Endothelial cell of hepatic sinusoid (primary cell): Measurements from ENCODE around the gene TRIM58.

Experiments
- in situ Hi-C: cut with HindIII; loops from 2 replicates; pipeline ENCODE4 v1.10.0; 2017; ENCODE audit warnings: low sequenced_read_pairs

The TRIM58 gene, protein sequence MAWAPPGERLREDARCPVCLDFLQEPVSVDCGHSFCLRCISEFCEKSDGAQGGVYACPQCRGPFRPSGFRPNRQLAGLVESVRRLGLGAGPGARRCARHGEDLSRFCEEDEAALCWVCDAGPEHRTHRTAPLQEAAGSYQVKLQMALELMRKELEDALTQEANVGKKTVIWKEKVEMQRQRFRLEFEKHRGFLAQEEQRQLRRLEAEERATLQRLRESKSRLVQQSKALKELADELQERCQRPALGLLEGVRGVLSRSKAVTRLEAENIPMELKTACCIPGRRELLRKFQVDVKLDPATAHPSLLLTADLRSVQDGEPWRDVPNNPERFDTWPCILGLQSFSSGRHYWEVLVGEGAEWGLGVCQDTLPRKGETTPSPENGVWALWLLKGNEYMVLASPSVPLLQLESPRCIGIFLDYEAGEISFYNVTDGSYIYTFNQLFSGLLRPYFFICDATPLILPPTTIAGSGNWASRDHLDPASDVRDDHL

DNA sequence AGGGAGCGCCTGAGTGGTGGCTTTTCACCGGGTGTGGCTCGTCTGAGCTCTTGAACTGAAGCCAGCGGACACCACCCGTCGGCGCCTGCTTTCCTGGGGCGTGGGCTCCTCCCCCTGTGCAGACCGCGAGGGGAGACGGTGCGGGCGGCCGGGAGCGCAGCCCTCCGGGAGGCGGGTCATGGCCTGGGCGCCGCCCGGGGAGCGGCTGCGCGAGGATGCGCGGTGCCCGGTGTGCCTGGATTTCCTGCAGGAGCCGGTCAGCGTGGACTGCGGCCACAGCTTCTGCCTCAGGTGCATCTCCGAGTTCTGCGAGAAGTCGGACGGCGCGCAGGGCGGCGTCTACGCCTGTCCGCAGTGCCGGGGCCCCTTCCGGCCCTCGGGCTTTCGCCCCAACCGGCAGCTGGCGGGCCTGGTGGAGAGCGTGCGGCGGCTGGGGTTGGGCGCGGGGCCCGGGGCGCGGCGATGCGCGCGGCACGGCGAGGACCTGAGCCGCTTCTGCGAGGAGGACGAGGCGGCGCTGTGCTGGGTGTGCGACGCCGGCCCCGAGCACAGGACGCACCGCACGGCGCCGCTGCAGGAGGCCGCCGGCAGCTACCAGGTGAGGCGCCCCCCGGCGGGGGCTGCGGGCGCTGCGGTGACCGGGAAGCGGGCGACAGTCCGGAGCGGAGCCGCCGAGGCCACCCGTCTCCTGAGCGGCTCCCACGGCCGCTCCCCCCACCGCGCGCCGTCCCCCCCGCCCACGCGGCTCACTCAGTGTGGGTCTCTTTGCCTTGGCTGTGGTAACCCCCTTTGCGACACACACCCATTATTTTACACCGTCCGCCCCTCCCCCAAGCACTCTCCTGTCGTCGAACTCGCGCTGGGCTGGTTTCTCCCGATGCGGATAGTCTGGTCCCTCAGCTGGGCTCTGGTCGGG, at the start of gene TRIM58:
Gene TRIM58, plus strand, starts transcription at position 119 of the 916 bp plus-strand sequence. Its CDS starts 60 bp downstream, at position 179.
- in situ Hi-C loops, result no loop called here

DNA sequence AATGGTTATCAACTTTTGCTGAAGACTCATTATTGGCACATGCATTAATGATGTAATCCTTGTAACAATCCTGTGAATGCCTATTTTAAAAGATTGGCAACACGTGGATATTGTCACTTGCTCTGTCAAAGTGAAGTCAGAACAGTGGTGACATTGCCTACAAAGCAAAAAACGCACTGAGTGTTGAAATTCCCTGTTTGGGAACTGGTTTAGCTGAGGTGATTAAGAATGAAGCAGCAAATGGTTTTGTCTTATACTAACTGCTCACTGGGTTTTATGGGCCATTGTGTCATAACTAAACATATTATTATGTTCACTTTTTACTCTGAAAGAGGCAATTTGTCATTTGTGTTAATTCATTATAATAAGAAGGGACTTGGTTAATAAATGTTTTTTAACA, 44.4 kb upstream of the TRIM58 start:
- in situ Hi-C loops, result no loop called here

DNA sequence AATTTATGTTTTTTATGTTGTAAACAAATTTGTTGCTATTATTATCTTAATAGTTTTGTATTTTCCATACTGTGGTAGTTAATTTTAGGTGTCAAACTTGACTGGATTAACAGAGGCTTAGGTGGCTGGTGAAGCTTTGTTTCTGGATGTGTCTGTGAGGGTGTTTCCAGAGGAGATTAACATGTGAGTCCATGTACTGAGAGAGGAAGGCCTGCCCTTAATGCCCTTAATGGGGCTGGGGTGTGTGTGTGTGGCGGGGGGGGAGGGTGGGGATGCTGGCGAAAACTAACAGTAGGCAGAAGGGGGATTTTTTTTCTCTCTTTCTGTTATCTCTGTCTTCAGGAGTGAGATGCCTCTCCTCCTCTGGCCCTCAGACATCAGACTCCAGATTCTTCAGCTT, 34.9 kb upstream of the TRIM58 start:
- in situ Hi-C loops, result loop anchor here (5.0 kb wide), 1 partner anchor 50 kb away; no protein-coding TSS in a partner anchor

DNA sequence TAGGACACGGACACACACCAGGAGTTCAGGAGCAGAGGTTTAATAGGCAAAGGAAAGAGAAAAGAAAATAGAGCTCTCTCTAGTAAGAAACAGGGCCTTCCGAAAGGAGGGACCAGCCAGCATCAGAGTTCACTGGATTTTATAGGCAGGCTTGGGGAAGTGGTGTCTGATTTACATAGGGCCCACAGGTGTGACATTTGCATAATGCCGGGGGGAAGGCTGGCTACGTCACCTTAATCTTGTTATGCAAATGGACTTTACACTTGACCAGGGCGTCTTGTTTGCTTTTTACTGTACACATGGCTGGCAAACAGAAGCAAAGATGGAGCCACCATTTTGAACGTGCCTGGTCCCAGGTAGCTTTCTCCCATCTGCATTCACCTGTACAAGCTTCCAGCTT, 33.0 kb upstream of the TRIM58 start, which contains the start of gene OR14A16:
Gene OR14A16, minus strand, starts transcription at position 97 of the 400 bp plus-strand sequence. CDS start 8,390 bp downstream, outside the sequence.
- in situ Hi-C loops, result loop anchor here (5.0 kb wide), 1 partner anchor 48 kb away; no protein-coding TSS in a partner anchor

DNA sequence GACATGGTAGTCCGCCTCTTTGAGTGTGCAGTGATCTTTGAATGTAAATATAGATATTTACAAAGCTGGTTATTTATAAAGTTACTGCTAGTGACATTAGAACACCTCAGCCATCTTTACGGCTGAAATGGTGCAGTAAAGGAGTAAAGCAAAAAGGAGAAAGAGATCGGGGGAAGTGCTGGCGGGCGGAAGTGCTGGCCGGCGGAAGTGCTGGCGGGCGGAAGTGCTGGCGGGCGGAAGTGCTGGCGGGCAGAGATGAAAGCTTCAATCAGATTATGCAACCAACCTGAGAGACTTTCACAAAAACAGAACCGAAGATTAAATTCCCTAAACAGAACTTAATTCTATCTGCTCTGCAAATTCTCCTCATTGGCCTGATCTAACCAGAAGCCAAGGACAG, 31.6 kb upstream of the TRIM58 start:
- in situ Hi-C loops, result no loop called here

DNA sequence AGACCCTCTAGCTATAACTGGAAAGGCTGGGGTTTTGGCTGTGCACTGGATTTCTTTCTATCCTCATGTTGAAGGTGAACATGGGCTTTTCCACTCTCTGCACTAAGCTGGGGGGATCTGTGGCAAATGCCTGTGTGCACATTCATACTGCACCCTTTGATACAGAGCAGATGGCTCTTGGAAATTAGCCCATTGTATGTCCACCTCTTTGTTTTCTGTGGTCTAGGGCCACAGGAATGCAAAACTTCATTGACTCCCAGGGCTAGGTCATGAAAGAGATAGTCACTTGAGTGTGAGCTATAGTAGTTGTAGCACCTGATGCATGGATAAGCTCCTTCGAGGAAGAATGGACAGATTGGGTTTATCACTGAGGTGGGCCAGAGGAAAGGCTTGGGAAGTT, 27.3 kb upstream of the TRIM58 start:
- in situ Hi-C loops, result no loop called here

DNA sequence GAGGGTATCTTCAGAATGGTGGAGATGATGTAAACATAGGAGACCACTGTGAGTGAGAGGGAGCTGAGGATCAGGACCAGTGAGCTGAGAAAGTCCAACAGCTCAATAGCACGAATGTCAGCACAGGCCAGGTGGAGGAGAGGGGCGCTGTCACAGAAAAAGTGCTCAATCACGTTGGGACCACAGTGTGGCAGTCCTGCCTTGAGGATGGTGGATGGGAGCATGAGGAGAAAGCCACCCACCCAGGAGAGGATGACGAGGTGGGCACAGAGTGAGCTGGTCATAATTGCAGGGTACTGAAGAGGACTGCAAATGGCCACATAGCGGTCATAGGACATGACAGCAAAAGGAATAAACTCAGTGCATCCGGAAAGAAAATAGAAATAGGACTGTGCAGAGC, 23.4 kb upstream of the TRIM58 start:
- in situ Hi-C loops, result no loop called here

DNA sequence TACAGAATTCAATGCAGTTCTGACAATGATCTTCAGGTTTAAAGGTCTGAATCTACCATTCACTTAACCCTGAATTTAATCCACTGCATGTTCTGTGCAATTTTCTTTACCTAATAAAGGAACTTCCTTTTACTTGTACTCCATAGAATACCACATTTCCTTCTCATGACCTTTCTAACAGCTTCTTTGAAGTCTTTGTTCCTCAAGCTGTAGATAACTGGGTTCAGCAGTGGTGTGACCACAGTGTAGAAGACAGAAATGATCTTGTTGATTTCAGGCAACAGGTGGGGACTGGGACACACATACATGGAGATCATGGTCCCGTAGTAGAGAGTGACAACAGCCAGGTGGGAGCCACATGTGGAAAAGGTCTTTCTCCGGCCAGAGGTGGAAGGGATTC, 16.2 kb upstream of the TRIM58 start:
- in situ Hi-C loops, result no loop called here

DNA sequence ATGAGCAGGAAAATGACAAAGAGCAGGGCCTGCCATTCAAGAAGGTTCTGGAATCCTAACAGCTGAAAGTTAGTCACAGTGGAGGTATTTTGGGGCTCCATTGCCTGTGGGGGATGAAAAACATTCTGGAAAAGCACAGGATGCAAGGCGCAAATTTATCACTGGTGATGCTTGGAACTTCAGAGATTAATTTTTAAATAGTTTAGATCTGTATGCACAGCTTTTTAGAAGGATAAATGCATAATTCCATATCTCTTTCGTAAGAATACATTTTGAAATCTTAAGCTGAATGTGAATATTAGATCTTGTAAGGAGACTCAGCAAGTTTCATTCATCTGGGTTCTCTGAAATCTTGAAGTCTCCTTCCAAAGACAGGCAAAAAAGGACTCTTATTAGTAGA, 15.2 kb upstream of the TRIM58 start, which contains the start of gene OR11L1:
Gene OR11L1, minus strand, starts transcription at position 101 of the 400 bp plus-strand sequence. Its CDS starts 0 bp downstream, at position 101.
- in situ Hi-C loops, result no loop called here

DNA sequence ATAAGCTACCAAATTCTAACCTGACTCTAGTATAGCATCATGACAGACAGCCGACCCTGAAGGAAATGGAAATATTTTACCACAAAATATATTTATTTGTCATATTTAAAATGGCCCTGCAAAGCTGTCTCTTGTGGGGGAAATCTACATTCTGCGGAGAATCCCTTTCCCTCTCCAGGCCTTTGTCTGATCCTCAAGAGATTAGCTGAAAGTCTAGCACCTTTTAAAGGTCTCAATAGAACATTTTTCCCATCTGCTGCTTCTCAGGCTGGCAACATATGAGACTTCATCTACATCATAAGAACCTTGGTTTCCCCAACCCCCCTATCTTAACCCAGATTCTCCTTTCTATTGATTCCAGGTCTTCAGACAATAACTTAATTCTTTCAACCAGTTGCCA, 13.6 kb upstream of the TRIM58 start:
- in situ Hi-C loops, result no loop called here

DNA sequence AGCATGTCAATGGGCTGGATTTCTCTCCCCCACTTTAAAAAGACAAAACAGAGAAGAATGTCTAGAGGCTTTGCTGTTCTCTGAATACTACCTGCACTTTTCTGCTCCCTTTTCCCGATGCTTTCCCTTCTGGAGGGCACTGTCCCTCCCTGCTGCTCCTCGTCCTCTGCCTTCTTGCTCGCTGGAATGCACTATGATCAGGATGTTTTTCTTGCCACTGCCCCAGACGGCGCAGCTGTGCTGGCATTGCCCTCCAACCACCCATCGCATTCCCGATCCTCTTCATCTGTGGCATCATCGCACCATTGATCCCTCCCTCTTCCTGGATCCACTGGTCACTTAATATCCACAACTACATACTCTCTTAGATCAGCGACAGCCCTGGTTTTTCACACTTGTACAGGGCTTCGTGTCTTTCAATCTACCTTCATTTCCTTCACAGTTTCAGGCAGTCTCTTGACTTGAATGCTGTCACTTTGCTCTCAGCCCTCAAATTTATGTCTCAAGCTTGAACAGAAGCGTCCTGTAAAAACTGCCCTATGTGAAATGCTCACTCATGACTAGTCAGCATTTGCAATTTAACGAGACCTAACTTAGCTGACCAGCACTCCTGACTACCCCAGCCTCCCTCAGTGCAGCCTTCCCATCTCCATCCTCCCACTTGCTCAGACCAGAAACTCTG, 11.8 kb upstream of the TRIM58 start:
- in situ Hi-C loops, result no loop called here

DNA sequence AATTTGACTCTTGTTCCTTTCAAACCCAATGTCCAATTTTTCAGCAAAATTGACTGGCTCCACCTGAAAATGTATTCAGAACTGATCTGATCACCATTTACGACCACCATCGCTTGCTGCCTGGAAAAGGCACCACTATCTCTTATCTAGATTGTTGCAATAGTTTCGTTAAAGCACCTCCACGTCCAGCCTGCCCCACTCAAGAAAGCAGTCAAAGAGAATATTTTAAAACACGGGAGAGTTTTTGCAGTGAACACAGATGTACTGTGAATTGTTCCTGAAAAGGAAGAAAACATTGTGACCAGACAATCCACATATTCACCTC, 11.3 kb upstream of the TRIM58 start:
- in situ Hi-C loops, result no loop called here

DNA sequence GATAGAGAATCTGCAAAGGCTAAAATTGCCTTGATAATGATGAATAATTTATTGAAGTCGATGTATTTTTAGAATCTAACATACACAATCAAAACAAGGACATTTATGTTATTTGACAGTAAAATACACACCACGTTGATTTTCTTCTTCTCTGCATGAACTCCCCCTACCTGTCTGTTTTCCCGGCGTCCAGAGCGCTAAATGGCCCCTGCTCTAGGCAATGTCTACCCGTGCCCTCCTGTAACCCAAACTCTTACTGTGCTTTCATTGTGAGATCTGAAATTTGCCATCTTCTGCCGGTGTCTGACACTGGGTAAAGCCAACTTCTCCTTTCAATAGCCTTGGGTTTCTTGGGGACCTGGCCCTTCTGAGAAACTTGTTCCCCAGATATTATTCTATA, 8.6 kb upstream of the TRIM58 start:
- in situ Hi-C loops, result no loop called here

DNA sequence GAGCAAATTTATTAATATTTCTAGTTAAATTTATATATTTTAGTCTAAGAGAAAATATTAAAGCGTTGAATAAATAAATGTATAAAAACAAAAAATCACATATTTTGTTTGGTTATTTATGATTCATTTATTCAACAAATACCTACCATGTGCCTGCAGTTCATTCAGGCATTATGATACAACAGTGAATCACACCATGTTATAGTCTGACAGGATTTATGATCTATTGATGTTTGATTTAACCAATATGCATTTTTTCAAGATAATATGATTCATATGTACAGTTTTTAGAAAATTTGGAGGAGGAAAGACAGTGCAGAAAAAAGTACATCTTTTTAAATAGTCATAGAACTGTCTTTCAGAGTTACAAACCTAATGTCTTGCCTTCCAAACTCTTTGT, 7.4 kb upstream of the TRIM58 start:
- in situ Hi-C loops, result no loop called here

DNA sequence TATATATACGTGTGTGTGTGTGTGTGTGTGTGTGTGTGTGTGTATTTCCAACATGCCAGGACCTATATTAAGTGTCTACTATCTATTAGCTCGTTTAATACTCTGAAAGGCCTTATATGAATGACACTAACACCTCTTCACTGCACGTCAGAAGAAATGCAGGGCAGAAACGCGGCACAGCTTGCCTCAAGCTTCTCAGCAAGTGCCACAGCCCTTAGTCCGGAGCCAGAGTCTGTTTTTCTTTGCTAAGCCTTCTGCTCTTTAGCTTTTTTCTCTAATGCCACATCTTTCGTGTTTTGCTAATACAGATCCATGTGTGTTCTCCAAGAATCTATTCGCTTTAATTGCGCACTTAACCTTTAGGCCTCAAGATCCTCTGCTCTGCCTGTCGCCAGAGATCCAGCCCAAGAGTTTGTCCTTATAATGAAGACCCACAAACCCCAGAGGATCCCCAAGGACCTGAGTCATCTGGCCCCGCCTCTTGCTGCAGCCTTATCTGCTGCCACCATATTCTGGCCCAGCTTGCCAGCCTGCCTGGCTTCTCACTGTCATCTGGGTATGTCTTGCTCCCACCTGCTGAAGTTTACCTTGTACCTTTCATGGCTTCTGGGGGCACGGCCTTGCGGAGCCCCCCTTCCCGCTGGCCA, 2.0 kb upstream of the TRIM58 start:
- in situ Hi-C loops, result no loop called here

DNA sequence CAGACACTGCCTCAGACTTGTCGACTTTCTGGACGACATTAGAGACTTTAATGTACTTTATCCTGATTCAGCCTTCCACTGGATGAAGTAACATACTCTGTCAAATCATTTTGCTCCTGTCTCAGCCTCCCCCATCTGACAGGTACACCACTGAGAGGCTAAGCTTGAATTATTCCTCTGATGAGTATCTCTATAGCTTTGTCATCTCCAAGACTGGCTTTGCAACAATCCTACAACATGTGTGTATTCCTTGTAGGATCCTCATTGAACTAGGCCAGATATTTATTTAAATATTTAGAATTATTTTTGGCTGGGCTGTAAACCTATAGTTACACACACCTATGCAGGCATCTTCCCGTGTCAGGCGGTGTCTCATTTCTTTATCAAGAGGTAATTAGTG, 1.1 kb upstream of the TRIM58 start:
- in situ Hi-C loops, result no loop called here

DNA sequence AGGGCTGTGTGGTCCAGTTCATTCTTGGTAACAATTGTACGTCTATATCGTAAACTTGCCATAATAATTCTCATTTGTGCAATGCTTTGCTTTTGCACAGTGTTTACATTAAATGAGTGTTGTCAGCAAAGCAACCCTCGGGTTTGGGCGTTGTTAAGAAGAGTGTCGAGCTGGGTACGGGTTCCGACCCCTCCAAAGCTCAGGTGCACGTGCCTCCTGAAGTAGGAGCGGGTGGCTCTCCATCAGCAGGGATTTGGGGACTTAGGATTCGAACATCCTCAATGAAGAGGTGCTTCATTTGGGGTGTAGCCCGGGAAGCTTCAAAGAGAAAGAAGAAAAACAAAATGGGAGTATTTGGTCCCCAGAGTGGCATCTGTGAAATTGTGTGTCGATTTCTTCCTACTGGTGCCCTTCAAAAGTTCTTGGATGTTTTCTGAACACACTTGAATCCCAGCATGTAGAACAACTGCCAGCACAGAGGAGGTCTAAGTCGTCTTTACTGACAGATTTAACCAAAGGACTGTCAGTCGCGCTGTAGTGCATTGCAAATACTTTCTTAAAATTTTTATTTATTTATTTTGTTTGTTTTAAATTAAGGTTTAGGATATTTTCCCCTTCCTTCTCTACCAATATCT, 1.1 kb downstream of the TRIM58 start:
- in situ Hi-C loops, result no loop called here

DNA sequence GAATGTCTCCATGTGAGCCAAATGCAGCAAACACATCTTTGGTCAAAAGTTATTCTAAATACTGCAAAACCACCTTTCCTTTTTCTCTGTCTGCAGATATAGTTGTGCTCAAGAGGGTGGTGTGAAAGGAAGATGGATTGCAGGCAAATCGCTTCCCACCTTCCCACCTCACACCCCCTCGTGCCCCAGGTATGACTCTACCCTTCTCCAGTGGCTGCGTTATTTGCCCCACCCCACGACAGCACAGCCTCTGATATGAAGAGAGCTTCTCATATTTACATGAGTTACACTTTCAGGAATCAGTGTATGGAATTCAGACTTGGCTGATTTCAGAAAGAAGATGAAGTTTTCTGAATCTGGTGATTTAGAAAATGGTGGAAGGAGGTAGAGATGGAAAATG, 5.8 kb downstream of the TRIM58 start:
- in situ Hi-C loops, result no loop called here

DNA sequence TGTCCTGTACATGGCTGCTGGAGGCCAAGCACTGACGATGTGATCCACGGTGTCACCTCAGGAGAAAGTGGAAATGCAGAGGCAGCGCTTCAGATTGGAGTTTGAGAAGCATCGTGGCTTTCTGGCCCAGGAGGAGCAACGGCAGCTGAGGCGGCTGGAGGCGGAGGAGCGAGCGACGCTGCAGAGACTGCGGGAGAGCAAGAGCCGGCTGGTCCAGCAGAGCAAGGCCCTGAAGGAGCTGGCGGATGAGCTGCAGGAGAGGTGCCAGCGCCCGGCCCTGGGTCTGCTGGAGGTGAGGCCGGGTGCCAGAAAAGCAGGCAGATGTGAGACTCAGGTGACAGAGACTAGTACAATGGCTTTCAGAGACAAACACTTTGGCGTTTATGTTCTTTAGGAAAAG, 7.7 kb downstream of the TRIM58 start:
- in situ Hi-C loops, result no loop called here

DNA sequence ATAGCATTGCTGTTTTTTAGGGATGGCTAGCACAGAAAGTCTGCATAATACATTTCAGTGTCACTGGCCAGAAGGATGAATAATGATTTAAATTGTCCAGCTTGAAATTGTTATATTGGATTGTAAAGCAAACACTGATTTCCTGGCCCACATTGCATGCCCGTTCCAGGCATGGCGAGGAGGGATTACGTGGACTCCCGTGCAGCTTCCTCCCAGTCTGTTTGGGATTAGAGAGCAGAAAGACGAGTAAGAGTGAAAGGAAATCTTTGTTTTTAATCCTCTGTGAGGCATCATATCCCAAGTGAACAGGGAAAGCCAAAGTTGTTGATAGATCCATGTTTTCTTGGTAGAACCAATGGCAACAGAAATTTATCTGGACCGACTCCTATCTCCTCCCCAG, 8.4 kb downstream of the TRIM58 start:
- in situ Hi-C loops, result no loop called here
